ENCODE data around the gene SBF2.

SBF2 gene

GRCh38 chr11:9771071-9771511, 522.9 kb downstream of the SBF2 start:
- DNase-seq = no peak
- intact Hi-C loops (cut with DNase I) = no loop called here

DNA sequence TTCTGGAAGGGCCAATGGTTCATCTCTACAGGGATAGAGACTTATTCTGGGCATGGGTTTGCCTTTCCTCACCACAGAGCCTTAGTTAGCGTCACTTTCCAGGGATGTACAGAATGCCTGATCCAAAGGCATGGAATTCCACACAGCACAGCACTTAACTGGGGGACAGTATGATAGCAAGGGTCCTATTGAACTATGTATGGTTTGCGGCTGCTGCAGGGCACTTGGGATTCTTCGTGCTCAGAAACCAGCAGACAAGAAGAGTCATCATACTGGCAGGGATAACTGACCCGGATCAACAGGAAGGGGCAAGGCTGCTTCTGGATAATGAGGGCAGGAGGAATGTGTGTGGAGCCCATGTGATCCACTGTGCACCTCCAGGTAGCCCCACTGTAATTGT, 524.4 kb downstream of the SBF2 start:
- intact Hi-C loops (cut with DNase I) = loop anchor here (10.0 kb wide), 1 partner anchor 435 kb away; no protein-coding TSS in a partner anchor
- no peak for DNase-seq

GRCh38 chr11:9765320-9766101, 528.5 kb downstream of the SBF2 start:
- intact Hi-C loops (cut with DNase I) = loop anchor here (10.0 kb wide), 1 partner anchor 439 kb away; no protein-coding TSS in a partner anchor
- no peak for DNase-seq

DNA sequence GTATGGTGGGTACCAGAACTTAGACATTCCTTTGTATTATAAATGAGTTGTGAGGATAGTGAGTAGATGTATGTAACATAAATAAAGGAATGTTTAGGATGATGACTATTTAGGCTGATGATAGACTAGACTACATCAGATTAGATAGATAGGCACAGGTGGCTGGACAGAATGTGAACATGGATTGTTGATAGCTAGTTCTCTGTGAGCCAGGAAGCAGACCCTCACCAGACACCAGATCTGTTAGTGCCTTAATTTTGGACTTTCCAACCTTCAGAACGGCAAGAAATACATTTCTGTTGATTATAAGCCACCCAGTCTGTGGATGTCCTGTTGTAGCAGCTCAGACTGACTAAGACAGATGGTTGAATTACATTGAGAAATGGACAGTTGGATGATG, 530.7 kb downstream of the SBF2 start:
- DNase-seq = no peak
- intact Hi-C loops (cut with DNase I) = loop anchor here (10.0 kb wide), 1 partner anchor 442 kb away; no protein-coding TSS in a partner anchor

DNA sequence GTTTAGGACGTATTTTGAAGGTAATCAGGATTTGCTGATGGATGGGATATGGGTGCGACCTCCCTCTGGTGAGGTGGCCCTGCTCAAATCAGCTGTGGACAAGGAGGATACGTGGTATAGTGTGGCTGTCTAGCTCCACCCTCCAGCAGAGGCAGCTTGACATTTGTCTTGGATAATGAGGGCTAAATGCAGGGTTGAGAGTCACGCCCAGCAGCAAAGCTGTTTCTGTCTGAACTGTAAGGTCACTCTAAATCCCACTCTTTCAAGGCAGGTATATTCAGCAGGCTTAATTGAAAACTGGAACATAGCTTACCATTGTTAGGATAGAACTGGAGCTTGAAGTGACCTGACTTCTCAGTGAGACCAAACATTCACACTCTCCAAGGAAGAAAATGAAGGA, 531.5 kb downstream of the SBF2 start:
- intact Hi-C loops (cut with DNase I) = loop anchor here (10.0 kb wide), 1 partner anchor 442 kb away; no protein-coding TSS in a partner anchor
- no peak for DNase-seq

DNA sequence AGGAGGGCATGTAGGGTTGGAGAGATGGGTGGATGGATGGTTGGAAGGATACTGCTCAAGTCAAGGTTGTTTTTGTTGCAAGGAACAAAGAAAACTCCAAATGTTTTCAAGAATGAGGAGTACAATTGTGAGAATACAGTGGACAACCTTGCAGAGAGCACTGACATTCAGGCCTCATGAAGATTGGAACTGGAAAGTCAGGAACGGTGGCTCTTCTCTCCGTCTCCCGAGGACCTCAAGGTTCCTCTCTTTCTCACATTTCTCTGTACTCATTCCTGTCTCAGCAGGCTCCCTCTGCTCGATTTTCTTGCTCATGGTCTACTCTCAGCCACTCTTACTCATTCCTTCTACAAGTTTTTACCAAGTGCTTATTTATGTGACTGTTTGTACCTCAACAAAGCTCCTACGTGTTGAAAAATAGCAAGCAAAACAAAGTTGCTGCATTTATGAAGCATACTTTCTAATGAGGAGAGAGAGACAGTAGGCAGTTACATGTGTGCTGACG, 532.5 kb downstream of the SBF2 start:
- intact Hi-C loops (cut with DNase I) = loop anchor here (10.0 kb wide), 1 partner anchor 443 kb away; no protein-coding TSS in a partner anchor
- DNase-seq = no peak

DNA sequence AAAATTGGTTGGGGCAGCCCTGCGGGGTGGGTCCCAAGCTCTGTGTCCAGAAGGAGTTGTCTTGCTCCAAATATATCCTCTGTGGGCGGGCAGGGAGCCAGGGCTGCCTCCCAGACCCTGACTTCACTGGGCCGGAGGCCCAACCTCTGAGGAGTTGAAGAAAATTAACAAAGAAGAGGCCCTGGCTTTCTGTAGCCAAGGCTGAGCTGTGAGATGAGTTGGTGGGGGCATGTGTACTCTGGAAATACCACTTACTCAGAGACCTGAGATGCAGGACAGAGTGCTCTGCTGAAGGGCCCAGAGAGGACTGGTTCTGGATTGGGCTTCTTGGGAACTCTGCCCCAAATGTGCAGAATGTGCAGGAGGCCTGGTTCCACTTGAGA, 533.8 kb downstream of the SBF2 start:
- intact Hi-C loops (cut with DNase I) = loop anchor here (10.0 kb wide), 1 partner anchor 445 kb away; no protein-coding TSS in a partner anchor
- peak in 9 of 10 donors; percentile 29 to 92 (median 53) for DNase-seq

GRCh38 chr11:9759519-9760192, 534.4 kb downstream of the SBF2 start:
- intact Hi-C loops (cut with DNase I) = loop anchor here (2.0 to 10.0 kb wide), 3 partner anchors 213 to 563 kb away; no protein-coding TSS in a partner anchor
- DNase-seq = peak; percentile 28 to 94 (median 56)

DNA sequence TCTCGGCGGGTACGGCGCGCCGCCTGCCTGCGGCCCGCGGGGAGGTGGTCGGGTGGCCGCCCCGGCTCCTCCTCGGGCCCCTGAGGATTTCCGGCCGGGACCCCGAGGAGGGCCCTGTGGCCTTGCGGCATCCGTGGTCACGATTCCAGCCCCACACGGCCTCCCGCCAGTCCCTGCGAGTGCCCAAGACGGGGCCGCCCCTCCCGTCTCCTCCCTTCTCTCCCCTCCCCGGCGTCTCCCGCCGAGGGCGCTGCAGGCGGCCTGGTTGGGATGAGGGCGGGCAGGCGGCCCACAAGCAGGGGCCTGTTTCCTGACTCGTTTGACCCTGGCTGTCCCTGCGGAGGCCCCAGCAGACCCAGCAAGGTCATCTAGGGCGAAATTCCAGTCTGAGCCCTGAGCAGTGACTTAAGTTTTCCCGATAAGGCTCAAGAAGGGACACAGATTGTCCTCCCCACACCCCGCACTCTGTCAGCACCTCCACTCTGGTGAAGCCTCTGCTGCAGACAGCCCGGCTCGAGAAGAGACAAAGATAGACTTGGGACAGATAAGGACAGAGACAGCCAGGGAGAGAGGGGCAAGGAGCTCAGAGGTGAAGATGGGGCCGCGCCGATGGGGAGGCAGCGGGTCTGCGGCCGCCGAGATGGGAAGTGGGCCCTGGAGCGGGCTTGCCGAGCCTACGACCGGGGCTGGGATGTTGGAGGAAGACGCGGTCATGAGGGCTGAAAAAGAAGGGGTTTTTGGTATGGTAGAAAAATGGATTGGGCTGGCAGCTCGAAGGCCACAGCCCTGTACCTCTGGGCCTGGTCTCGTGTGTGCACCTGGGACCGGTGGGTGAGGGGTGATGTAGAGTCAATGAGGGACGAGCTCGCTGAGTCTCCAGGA, 535.1 kb downstream of the SBF2 start:
- intact Hi-C loops (cut with DNase I) = loop anchor here (1.0 to 5.0 kb wide), 3 partner anchors 214 to 563 kb away; no protein-coding TSS in a partner anchor

DNA sequence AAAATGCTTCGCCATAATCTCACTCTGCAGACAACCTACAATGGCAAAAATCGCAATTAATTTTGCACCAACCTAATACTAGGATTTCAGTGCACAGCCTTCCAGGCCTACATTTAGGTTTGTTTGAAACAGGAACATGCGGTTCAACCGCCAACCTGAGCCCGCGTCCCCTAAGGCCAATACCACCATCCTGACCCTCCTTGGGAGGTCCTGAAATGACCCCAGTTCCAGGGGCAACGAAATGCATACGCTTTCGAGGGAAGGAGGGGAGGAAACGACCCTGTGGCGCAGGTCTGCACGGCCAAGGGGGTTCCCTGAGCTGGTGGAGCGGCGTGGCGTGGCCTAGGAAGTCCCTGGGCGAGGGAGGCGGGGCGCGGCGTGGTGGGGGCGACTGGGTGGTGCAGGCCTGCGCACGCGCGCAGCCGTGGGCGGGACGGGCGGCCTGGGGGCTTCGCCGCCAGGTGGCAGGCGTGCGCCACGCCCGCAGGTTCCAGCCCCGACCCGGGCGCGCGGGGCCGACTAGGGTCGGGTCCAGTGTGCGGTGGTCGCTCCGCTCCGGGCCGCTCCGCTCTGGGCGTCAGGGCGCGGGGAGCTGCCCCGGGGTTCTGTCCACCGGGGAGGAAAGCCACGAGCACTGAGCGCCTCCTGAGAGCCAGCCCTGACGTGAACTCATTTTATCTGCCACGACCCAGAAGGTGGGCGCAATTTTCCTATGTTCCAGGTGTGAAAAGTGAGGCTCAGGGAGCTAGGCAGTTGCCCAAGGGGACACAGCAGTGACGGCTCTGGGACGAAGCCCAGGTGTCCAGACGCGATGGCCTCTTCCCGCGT, 536.0 kb downstream of the SBF2 start:
- intact Hi-C loops (cut with DNase I) = loop anchor here (1.0 to 5.0 kb wide), 3 partner anchors 215 to 564 kb away; no protein-coding TSS in a partner anchor
- DNase-seq = peak; percentile 61 to 97 (median 82)

More for the DNA sequence above, 535.1 kb downstream of the SBF2 start:
- peak; percentile 40 to 92 (median 64) for DNase-seq

DNA sequence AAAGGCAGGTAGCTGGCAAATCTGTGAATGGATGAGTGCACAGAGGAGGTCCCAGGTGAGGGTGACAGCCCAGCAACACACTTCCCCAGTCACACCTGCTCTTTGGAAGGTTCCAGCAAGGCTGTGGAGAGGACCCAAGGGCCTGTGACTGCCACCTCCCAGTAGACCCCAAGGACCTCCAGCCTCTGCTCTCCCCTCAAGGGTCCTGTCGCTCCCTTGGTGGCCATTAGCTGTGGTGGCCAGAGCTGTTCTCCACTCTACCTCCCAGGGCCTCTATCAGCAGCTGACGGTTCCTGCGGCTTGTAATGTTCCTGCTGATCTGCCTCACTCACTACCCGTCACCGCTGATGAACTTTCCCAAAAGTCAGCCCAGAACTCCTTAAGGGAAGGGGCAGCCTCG, 537.1 kb downstream of the SBF2 start:
- DNase-seq = peak in 1 of 10 donors; percentile 52
- intact Hi-C loops (cut with DNase I) = loop anchor here (5.0 kb wide), 1 partner anchor 565 kb away; no protein-coding TSS in a partner anchor

- intact Hi-C loops (cut with DNase I) = loop anchor here (5.0 kb wide), 1 partner anchor 566 kb away; no protein-coding TSS in a partner anchor
These were observed 537.6 kb downstream of the SBF2 start for GRCh38 chr11:9756461-9756860.

GRCh38 chr11:9755561-9756185, 538.3 kb downstream of the SBF2 start:
- DNase-seq = peak in 1 of 10 donors; percentile 33

More at GRCh38 chr11:9756461-9756860, 537.6 kb downstream of the SBF2 start:
- DNase-seq = peak in 1 of 10 donors; percentile 57

GRCh38 chr11:9754010-9754471, 540.0 kb downstream of the SBF2 start:
- intact Hi-C loops (cut with DNase I) = no loop called here
- DNase-seq = no peak

More at GRCh38 chr11:9755561-9756185, 538.3 kb downstream of the SBF2 start:
- intact Hi-C loops (cut with DNase I) = loop anchor here (5.0 kb wide), 1 partner anchor 567 kb away; no protein-coding TSS in a partner anchor

- intact Hi-C loops (cut with DNase I) = no loop called here
These were observed 541.0 kb downstream of the SBF2 start for GRCh38 chr11:9753021-9753420.

GRCh38 chr11:9752091-9752490, 541.9 kb downstream of the SBF2 start:
- no peak for DNase-seq
- intact Hi-C loops (cut with DNase I) = no loop called here

More at GRCh38 chr11:9753021-9753420, 541.0 kb downstream of the SBF2 start:
- DNase-seq = no peak

- intact Hi-C loops (cut with DNase I) = no loop called here
- DNase-seq = no peak
These were observed 543.5 kb downstream of the SBF2 start for GRCh38 chr11:9750551-9750950.
